HG02884 (cell line): ENCODE data around the gene DEFB123.

Experiments
- ATAC-seq: cut with Tn5 transposase; IDR thresholded peaks from one replicate; pipeline ENCODE4 v1.9.1; 2021; ENCODE audit warnings: mild to moderate bottlenecking, moderate library complexity; ENCODE audit not compliant: unreplicated experiment

The DEFB123 gene

DNA sequence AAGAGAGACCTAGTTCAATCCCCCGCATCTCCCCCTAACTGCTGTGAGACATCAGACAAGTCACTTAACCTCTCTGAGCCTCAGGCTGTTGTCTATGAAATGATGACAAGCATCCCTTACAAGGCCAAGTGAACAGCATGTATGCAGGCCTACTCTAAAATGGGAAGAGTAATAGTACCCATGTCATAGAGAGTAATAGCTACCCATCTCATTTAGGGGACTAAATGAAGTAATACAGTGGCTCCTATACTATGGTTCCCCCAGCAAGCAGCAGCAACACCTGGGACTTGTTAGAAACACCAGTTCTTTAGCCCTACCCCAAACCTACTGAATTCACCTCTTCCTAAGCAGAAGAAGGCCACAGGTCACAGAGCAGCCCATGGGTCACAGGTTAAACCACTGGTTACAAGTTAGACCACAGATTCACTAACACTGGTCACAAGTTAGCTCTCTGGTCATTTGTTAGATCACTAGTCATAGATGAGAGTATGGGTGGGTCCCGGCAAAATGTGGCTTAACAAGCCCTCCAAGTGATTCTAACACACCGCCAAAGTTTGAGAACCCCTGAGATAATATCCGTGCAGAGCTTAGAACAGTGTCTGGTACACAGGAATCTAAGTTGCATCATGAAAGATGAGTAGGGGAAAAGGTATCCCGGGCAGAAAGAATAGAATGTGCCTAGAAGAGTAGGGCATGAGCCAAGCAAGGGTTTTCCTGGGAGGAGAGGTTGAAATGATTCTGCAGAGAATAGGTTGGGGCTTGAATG, 33.1 kb downstream of the DEFB123 start:
- peak; percentile 11 for ATAC-seq

DNA sequence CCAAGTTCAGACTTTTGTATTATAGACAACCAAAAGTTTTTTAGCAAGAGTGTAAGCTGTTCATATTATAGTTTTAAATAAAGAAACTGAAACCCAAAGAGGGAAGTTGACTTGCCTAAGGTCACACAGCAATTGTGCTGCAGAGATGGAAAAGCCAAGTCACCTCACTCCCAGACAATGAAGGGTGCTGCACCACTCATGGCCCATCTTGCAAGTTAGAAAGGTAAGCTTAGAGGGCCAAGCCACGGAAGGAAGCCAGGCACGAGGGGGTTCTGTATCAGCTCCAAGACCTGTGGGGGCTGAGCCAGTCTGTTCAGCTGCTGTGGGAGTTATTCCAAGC, 33.6 kb downstream of the DEFB123 start:
- ATAC-seq: peak; percentile 84

DNA sequence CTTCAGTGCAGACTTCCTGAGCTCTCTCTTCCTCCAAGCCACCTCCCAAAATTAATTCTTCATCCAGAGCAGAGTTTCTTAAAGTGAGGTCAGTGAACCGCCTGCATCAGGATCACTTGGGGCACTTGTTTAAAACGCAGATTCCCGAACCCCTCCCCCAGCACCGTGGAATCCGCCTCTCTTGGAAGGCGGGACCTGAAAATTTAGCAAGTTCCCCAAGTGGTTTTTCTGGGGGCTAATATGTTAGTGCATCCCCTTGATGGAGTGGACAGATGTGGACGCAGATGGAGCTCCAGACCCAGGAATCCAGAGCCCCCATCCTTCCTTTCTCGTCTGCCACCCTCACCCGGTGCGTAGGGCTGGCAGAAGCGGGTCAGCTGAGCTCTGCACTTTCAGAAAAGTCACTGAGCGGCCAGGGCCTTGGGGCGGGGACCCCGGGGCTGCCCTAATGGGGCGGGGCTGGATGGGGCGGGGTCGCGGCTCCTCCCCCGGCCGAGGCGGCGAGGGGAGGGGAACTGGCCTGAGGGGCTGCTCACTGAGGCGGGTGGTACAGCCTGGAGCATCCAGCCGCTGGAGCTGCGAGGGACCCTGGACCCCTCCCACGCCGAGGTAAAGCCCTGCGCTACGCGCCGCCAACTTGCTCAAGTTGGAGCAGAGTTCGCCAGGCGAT, 34.5 kb downstream of the DEFB123 start, which contains the start of the genes DEFB124 and REM1:
Gene DEFB124 (minus strand): TSS at position 370 of the 670 bp plus-strand sequence. CDS start 2,114 bp downstream, outside the sequence.
Gene REM1 (plus strand): TSS at position 531 of the 670 bp plus-strand sequence. CDS start 1,158 bp downstream, outside the sequence.
- ATAC-seq: no peak

DNA sequence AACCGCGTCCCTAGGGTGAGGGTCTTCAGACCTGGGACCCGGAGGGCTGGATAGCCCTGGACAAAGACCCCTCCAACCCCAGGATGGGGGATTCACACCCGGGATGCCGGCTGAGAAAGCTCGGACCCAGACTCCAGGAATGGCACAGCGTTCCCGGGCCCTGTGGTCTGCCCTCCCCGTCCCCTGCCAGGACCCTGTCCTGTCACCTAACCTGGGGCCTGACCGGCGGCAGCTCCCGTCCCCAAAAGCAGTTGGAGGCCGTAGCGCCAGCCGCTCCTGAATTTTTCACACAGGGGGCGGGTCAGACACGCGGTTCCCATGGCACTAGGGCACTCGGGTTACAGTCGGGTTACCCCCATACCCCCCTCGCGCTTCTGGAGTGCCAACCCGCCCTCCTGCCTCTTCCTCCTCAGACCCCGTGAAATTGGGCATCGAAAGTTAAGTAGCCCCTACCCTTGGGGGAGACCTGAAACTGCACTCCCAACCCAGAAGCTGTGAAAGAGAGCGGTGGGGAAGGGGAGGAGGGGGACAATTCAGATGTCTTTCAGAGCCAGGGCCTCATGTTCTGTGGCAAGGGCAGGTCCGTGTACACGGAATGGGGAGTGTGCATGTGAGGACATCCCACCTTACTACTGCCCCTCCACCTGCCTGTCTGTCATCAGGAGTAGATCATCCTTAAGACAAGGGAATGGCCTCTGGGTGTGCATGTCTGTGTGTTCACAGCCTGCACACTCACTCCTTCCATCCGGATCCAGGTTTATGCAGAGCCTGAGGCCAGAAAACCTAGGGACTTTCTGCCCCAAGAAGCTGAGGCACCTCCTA, 35.3 kb downstream of the DEFB123 start:
- ATAC-seq: no peak

DNA sequence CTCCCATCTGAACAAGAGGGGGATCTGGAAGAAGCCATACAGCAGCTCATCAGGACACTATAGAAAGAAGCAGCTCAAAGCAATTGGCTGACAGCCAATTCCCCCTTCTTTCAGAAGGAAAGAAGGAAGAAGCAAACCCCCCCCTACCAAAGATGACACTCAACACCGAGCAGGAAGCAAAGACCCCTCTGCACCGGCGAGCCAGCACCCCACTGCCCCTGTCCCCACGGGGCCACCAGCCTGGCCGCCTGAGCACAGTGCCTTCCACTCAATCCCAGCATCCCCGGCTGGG, 35.8 kb downstream of the DEFB123 start:
- ATAC-seq: no peak

DNA sequence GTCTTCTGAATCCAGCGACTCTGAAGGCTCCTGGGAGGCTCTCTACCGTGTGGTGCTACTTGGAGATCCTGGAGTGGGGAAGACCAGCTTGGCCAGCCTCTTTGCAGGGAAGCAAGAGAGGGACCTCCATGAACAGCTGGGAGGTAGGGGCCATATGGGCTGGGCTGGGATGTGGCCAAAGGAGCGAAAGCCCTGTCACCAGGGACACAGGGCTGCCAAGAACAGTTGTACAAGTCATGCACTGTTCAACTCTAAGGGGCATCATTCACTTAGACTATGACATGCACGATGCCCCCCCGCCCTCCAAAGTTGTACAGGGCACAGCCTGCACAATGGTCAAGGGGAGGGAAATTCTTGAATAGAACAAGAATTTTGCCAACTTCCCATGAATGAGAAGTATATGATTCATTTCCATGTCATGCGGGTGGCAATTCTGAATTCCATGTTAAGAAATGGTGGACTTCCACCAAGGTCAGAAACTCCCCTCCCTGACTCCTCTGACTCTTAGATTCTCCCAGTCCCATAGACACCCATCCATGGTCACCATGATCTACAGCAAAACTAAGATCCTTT, 36.3 kb downstream of the DEFB123 start:
- ATAC-seq: no peak

DNA sequence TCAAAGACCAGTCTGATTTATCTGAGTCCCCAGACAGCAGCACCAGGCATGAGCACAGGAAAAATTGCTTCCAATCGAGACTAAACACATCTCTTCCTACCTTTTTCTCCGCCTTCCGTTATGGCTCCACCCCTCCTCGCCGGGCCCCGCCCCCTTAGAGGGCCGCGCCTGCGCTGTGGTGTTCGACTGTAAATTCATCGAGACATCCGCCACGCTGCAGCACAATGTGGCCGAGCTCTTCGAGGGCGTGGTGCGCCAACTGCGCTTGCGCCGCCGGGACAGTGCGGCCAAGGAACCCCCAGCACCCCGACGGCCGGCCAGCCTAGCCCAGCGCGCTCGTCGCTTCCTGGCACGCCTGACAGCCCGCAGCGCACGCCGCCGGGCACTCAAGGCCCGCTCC, 43.6 kb downstream of the DEFB123 start:
- no peak for ATAC-seq

DNA sequence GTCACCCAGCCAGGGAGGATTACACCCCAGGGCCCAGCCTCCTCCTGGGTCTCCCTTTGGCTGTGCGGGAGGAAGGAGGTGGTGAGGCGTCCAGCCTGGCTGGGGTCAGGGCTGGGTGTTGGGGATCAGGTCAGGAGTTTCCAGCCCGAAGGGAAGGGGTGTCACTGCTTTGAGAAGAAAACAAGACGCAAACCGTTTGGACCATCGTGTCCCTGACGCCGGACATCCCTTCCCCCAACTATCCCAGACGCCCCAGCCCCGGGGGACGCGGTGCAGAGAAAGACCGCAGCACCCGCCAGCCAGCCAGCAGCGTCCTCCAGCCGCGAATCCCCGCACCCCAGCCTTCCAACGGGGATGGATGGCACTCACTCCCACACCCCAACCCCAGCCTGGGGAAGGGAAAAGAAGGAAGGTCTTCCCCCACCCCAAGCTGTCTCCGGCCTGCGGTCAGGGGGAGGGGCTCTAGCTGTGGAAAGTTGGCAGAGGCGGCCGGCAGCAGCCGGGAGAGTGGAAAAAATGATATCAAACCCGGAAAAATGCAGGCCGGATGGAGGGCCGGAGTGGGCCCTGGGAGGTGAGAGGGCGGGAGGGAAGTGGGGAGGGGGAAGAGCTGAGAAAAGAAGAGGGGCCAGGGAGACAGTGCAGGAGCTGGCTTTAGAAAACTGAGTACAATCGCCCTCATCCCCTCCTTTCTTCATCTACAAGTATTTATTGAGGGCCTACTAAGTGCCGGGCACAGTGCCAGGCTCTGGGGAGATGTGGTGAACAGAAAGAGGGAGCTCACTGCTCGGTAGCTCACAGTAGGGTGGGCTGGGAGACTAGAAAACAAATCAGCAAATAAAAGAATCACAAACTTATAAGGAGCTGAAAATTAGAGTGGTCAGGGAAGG, 45.3 kb downstream of the DEFB123 start:
- ATAC-seq: no peak

DNA sequence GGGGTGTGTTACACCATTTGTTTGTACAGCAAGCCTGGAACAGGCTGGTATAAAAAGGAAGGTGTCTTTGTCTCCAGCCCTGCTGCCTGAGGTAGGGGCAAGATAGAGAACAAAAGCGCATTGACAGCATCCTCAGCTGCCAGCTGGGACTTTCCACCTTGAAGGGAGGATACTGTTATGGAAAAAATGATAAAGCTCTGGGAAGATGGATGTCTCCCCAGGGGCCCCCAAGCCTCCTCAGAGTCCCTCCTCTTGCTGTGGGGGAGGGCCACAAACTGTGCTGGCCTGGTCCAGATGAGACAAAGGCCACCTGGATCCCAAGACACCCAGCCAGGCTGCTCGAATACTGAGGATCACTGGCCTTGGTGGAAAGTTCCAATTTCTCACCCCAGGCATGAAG, 47.7 kb downstream of the DEFB123 start:
- ATAC-seq: no peak

DNA sequence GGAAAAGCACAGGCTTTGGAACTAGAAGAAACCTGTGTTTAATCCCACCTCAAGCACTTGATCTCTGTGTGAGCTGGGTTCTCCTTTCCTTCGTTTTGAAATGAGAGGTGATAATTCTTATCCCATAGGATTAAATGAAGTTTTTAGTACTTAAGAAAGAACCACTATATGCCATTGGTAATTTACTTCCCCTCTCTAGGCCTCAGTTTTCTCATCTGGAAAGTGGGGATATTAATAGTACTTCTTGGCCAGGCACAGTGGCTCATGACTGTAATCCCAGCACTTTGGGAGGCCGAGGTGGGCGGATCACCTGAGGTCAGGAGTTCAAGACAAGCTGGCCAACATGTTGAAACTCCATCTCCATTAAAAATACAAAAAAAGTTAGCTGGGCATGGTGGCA, 48.7 kb downstream of the DEFB123 start:
- ATAC-seq: no peak

DNA sequence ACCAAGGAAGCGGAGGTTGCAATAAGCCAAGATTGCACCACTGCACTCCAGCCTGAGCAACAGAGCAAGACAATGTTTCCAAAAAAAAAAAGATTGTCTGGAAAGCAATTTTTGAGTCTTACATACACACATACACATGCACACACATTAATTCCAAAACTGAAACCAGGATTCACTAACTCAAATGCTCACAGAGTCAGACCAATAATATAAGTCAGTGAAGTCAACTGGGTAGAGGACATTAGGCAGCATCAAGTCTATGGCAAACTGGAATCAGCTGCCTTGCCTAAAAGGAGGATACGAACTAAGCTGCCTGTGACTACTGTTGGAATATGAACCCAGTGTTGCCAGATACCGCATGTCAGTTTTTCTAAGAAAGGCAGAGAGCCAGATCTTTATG, 50.3 kb downstream of the DEFB123 start:
- ATAC-seq: no peak

DNA sequence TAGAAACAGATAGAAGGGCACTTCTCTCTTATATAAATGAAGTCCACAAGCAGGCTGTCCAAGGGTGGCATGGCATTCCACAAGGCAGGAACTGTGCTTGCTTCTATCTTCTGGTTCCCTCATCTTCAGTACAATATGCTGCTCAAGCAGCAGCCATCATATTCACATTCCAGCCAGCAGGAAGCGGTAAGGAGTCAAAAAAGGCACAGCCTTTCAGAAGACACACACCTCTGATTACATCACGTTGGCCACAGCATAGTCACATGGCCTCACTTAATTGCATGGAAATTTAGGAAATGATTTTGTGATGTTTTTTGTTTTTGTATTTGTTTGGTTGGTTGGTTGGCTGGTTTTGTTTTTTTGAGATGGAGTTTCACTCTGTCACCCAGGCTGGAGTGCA, 53.7 kb downstream of the DEFB123 start:
- no peak for ATAC-seq

DNA sequence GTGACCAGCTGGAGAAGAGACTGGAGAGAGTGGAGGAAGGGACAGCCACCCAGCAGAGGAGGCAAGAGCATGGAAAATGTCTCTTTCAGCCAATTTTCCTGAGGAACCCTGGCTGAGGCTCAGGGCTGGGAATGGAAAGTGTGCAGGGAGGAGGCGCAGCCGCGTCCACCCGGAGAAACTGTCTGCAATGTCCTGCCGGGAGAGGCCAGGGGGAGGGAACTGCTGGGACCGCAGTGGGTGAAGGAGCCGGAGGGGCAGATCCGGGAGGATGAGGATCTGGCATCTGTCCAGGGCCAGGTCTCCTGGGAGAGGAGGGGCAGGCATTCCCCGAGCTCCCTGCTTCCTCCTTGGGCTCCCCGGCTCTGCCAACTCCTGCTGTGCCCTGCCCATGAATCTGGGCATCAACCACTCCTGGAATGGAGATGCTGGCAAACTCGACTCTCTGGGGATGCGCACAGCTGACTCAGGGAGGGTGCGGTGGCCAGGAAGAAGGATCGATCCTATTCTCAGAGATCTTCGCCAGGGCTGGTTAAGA, 56.4 kb downstream of the DEFB123 start:
- no peak for ATAC-seq

DNA sequence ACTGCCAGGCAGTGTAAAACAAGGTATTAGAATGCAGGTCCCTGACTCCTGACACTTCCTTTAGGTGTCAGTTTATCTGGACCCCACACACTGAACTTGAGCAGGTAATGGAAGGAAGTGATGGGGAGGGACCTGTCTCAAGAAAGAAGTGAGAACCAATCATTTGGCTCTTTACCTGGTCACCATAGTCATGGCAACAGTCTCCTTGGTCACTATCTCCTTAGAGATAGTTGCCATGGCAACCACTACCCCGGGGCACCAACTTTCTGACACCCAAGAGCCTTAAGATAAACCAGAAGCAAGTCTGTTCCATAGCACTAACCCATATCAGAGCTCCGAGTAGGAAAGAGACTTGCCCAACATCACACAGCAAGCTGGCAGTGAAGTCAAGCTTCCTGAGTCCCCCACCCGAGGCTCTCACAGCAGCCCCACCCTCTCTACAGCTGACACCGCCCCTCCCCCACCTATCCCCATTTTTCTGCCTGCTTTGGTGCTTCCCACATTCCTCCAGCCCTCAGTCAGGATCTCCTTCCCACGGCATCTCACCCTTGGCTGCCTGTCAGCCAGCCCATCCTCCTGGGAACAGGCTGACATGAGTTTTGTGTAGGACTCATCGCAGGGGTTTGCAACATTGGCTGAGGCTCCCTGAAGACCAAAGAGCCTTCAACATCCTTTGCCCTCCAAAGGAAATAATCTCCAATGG, 57.6 kb downstream of the DEFB123 start:
- ATAC-seq: no peak
